GM19035 (cell line): ENCODE results near the gene PLPPR1.
A peak's percentile ranks its signal among the peaks of the same experiment; 100 is the strongest.
"Not testable (repeated sequence)": the region's sequence is repeated elsewhere in the genome, so short reads cannot be mapped to it uniquely, and the experiment has no call there.

Experiments
- ATAC-seq: cut with Tn5 transposase; IDR thresholded peaks from one replicate; pipeline ENCODE4 v1.9.1; 2021; ENCODE audit not compliant: unreplicated experiment

The PLPPR1 gene

DNA sequence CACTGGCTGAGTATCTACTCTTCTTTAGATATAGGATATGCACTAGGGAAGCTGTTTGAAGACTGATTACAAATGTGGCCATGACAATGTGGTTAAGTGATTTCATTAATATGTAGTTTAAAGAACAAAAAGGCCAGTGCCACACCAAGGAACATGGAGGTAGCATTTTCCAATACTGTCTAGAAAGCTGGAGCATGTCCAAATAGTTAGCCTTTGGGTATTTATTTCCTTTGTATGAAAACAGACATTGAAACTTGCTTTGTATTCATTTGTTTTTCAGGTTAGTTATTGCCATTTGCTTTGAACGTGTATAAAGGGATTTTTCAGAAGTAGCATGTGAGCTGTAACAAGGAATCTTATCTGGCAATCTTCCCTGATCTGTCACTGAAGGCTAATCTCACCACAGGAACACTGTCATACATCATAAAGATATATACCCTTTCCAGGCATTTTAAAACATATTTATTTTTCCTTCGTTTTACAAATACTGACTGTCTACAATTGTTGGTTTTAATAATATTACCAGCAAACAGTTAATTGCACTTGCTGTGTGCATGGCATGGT is 93.4 kb downstream of the PLPPR1 start:
- ATAC-seq = no peak

DNA sequence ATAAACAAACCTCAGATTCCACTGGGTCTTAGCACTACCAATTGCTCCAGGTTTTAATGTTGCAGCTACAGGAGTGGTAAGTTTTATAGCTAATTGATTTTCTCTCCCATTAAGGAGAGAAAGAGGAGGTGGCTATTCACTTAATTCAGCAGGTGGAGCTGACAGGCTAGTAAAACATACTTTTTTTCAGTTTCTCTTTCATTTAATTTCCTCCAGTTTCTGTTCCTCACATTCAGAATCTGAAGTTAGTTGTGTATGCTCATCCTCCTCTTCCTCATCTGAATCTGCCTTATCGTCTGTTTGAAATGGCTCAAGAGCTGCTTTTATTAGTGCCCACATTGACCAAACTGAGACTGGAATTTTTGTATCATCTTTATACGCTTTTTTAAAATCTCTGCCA is 98.0 kb downstream of the PLPPR1 start:
- peak; percentile 81 for ATAC-seq

DNA sequence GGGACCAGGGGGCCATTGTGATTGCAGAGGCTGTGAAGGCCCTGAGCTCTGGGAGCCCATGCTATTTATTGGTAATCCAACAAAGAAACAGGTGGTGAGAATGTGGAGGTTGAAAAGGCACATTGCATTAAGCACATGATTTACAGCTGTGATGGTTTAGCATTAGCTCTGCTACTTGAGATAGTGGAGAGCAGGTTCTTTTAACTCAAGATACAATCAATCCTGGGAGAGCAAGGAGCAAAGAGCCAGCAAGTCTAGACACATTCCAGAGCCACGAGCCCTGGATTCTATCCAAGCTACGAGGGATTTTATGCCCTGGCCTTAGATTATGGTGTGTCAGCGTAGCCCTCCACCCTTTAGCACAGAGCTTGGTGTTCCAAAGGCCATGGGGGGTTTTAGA is 98.8 kb downstream of the PLPPR1 start:
- ATAC-seq = not testable (repeated sequence)

DNA sequence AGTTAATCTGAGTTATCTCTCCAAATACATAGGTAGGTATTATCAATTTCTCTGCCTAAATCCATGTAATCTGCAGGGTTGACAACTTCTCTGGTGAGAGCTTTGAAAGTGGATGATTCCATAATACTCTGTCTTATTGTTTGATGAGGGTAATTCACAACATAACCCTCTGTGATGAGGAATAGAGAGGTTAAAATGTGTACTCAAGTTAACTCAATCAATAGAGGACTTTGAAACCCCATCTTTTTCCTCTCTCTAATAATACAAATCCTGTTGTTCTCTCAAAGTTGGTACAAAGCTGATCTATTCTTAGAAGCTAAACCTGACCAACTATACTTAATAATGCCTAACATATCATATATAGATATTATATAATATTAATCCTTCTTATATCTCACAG is 100.1 kb downstream of the PLPPR1 start:
- no peak for ATAC-seq

DNA sequence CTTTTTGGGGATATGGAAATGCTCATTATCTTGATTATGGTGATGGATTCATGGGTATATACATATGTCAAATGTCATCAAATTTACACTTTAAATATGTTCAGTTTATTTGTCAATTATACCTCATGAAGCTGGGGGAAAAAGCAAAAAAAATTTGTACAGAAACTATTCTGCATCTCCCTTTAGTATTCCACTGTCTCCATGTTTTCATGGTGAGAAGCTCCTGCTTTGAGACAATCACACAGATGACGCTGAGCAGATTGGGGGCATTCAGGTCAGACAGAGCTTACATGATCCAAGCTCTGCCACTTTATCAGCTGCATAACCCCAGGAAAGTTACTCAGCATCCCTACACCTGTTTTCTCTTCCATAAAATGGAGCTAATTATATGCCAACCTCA is 101.5 kb downstream of the PLPPR1 start:
- no peak for ATAC-seq

DNA sequence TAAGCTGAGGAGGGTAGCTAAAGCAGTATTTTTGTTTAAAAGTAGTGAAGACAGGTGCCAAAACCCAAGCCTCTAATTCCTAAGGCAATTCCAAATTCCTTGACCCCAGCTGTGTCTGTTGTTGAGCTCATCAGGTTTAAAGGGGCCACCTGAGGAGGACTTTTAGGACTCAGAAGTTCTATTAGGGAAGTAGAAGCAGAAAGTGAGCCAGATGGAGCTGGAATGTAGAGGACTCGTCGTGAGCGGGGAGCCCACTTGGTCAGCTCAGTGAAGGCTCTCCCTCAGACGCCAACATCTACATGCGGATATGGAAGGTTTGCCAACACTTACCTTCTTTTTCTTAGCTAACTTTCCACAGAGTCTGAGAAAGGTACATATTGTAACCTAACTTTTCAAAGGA is 102.8 kb downstream of the PLPPR1 start:
- ATAC-seq = no peak

DNA sequence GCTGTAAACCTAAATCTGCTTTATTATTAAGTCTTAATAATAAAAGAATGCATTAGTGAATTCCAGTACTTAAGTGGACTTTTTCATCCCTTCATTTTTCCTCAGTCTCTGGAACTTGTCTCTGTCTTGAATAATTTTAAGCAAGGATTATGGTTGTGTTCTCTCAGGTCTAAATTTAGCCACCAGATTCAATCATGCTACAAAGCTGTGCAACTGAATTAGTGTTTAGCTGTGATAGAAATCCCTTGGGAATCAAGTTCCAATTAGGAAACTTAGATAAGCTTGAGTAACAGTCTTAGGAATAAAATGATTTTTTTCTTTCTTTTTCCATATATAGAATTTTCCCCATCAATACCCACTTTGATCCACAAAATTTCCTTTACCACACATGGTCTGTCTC is 104.3 kb downstream of the PLPPR1 start:
- ATAC-seq = no peak

DNA sequence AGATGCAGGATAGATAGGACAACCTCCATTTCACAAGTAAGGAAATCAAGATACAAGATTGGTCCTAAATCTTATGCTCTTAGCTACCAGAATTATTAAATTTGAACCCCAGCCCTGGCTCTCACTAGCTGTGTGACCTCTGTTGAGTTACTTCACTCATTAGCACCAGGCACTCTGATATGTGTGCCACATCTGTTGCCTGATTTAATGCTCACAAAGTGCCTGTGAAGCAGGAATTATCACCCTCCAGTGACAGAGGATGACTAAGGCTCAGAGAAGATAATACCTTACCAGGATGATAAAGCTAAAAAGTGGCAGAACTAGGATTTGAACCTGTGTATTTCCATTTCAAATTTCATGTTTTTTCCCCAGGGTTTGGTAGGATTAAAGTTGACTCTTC is 110.0 kb downstream of the PLPPR1 start:
- ATAC-seq = no peak

DNA sequence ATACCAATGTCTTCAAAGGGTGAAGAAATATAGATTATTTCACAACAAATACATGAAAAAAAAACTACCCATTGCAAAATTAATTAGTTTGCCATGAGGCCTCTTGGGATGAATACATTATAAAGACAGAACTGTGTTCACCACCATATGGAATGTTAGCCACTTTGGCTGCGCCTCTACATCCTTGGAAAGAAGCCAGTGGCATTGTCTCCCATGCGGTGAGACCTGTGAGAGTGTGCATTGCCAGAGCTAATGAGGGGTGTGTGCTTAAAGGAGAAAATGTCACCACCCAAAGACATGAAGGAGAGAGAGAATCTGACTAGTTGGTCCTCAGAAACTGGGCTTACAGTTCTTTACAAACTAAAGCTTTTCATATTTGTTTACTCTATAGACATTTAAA is 110.6 kb downstream of the PLPPR1 start:
- no peak for ATAC-seq

DNA sequence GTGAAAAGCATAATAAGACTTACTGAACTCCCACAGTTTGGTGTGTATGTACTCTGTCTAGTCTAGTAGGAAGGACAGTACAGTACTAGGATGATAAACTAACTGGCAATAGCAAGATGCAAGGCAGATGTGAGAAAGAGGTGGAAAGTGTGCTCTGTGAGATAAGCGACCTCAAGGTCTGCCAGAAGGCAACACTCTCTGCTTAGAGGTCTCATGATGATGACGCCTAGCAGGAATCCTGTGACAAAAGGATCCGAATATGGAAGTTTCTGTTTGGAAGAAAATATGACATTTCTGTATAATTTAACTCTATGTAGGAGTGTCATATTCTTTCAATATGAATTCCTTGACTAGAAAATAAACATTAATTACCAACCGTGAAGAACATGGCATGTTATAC is 112.2 kb downstream of the PLPPR1 start:
- no peak for ATAC-seq

DNA sequence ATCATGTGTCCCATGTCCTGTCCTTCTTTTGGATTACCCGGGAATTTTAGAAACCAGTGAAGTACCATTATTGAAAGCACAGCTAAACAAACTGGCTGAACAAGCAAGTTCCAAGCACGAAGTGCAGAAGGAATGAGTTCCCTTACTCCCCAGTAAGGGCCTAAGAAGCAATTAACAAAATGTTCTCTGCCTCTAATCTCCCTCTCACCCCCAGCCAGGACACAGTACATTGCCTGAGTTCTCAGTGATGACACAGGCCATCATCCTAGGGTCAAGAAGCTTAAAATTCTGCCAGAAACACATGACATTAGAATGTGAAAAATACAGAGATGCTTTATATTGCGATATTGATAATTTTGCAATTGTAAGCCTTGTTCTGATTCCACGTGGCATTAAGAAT is 118.0 kb downstream of the PLPPR1 start:
- no peak for ATAC-seq

DNA sequence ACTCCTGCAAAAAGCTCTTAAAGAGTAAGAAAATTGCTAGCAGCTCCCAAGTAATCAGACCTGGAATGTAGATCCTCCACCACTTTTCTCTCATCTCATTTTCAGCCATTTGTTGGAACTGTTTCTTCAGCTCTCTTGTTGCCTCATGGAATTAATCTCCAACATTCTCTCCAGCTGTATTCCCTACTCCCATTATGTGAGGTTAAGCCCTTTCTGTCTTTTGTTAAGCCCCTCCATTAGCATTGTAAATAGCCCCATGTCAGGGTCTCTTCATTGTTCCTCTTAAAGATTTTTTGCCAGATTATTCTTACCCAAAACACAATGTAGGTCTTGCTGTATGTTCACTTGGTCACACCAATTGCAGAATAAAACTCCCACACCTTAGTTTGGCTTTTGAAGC is 119.8 kb downstream of the PLPPR1 start:
- no peak for ATAC-seq

DNA sequence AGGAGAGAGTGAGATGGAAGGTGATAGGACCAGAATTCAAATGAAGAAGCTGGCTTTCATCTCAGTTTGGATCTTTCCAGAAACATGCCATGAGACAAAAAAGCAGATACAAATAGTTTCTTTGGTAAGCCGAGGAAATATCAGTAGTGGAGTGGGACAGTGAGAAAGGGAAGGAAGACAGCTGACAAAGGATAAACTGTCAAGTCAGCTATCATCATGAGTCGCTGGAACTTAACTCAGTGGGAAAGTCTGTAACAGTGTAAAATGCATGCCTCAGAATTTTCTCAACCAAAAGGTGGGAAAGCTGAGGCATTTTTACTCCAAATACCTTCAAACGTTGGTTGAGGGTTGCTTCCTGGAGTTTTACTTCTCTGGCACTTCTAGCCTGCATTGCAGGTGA is 129.8 kb downstream of the PLPPR1 start:
- no peak for ATAC-seq

DNA sequence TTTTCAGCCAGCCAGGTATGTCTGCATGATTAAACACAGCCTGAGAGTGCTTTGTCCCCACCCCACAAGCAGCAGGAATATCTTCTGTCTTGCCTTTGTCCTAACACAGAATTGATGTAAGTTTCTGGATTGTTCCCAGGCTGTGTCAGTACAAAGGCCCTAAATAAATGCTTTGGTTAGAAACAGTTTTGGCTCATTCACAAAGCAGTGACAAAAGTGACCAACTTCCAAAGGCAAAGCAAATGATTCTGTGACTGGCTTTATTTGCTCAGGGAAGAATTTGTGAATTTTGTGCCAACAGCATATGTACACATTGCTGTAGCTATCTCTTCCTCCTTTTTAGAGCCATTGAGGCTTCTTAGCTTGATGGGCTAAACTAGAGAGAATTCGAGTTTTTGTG is 133.7 kb downstream of the PLPPR1 start:
- ATAC-seq = no peak

DNA sequence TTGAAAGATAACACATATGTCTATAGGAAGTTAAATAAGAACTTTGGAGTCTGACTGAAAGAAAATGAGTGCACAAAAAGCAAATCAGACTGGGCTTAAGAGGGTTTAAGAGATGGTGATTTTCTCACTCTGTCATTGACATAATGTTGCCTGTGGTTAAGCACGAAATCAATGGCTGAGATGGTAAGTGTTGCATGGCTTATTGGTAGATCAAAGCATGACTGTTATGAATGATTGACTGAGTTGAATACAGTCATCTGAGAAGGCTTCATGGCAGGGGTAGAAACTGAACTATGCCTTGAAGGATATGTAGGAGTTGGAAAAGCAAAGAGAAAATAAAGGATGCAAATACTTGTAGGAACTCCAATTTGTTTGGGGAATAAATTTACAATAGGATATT is 136.6 kb downstream of the PLPPR1 start:
- no peak for ATAC-seq

DNA sequence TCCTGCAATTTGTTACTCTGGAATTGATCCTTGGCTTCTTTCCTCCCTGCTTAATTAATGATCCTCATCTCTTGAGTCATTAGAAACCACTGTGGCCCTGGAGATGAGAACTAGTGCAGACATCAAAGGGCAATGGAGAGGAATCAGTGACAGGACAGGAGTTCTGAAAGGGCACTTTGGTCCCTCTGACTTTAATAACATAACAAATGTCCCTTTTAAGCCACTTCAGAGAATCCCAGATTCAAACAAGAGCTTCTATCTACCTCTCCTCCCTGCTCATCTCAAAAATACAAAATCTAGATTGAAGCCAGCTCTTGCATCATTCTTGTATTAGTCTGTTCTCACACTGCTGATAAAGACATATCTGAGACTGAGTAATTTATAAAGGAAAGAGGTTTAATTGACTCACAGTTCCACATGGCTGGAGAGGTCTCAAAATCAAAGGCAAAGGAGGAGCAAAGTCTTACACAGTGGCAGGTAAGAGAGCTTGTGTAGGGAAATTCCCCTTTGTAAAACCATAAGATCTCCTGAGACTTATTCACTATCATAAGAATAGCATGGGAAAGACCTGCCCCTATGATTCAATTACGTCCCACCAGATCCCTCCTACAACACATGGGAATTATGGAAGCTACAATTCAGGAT is 139.1 kb downstream of the PLPPR1 start:
- no peak for ATAC-seq

DNA sequence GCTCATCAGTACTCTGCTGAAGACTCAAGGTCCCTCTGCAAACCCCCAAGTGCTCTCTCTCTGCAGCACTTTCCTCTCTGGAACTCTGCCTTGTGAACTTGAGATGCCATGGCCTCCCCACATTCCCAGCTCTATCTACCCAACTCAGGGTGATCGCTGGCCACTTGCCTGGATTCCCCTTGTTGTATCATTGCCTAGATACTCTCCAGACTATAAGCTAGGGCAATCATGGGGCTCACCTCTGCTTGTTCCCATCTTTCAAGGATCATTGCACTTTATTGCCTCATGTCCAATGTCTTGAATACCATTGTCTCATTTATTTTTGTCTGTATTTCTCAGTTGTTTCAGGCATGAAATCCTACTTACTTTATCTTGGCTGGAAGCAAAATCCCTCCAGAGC is 144.1 kb downstream of the PLPPR1 start:
- no peak for ATAC-seq

DNA sequence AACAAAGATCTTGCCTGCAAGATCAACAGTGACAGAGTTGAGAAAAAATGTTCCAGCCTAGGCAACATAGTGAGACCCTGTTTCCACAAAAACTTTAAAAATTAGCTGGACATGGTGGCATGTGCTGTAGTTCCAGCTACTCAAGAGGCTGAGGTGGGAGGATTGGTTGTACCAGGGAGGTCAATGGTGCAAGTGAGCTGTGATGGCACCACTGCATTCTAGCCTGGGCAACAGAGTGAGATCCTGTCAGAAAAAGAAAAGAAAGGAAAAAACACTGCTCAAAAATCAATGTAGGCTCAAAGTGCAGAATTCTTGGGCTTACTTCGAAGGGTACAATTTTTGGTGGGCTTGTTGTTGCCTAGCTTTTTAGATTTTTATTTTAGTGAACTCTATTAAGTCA is 145.4 kb downstream of the PLPPR1 start:
- no peak for ATAC-seq

DNA sequence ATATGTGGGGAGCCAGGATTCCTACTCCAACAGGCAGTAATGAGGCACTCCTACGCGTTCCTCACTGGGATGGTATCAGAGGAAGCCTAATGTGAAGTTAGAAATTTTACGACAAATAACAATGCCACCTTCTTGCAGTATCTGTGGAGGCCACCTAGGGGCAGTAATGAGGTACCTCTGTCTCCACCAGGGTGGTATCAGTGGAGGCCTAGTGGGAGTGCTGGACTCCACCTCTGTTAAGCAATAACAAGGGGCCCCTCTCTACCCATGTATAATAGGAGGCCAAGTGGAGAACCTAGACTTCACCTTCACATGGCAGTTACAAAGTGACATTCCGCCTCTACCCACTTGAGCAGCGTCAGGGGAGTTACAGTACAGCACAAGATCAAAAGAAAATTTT is 147.9 kb downstream of the PLPPR1 start:
- no peak for ATAC-seq

DNA sequence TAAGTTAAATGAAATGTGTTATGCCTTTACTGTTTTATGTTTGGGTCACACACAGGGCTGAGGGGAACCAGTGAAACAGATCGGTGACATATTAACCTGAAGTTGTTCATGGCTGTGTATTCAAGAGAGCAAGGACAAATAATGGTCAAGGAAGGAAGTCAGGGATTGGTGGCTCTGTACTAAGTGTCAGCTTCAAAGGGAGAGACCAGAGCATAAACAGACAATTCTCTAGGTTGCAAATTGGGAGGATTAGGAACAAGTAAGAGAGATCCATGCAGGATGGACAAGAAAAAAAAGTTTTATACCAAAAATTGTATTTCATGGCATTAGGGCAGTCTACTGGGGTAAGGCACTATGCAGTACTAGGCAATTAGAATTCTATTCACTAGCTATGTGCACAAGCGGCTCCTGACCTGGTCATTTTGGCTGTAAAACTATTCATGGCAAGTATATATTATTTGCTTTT is 156.3 kb downstream of the PLPPR1 start:
- no peak for ATAC-seq

DNA sequence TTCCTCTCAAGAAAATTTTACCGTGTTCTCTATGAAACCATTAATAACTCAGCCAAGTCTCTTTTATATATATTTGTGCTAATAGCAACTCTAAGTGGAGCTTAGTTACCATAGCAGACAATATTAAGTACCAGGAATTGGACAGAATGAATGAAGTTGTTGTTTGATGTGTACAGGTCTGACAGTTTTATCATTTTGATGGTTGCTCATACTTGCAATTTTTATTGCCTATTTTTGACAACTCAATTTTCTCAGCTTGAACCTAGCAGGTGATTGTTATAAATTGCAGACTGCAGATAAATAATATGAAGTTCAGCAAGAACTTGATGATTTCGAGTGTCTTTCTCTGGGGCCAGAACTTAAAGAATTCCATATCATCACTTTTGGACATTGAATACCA is 163.2 kb downstream of the PLPPR1 start:
- no peak for ATAC-seq

DNA sequence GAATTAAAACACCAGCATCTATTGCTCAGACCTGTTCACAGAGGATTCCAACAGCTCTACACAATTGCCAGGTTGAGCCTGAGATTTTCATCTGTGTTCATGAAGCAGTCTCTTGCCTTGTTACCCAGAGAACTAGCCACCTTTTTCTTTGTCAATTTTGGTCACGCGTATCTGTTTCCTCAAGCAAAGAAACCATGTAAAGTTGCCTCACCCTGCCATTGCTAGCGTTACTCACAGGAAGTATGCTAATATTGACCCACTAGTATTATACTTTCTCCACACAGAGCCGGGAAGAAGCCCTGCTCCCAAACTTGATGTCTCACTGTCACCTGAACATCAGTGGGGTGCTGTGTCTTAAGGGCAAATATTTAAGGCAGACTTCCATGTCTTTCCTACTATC is 168.5 kb downstream of the PLPPR1 start:
- no peak for ATAC-seq

DNA sequence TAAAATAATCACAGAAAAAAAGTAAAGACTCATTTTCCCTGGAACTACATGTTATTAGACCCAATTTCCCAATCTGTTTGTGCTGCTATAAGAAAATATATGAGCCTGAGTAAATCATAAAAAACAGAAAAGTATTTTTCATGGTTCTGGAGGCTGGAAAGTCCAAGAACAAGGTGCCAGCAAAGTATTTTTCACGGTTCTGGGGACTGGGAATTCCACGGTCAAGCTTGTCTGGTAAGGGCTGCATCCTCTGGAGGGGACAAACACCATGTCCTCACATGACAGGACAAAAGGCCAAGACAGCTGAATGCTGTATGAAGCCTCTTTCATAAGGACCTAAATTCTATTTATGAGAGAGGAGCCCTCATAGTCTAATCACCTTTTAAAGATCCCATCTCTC is 172.3 kb downstream of the PLPPR1 start:
- no peak for ATAC-seq
